GM19397 (cell line): ENCODE measurements around the gene GABBR2.

ENCODE experiments used
- ATAC-seq: cut with Tn5 transposase; IDR thresholded peaks from one replicate; pipeline ENCODE4 v1.9.1; 2021; ENCODE audit warnings: mild to moderate bottlenecking, moderate library complexity; ENCODE audit not compliant: unreplicated experiment

GABBR2 gene

GRCh38 chr9:98551511-98552286, 157.0 kb downstream of the GABBR2 start:
- no peak for ATAC-seq

- no peak for ATAC-seq
Observed at GRCh38 chr9:98550206-98550820, 158.4 kb downstream of the GABBR2 start.

DNA sequence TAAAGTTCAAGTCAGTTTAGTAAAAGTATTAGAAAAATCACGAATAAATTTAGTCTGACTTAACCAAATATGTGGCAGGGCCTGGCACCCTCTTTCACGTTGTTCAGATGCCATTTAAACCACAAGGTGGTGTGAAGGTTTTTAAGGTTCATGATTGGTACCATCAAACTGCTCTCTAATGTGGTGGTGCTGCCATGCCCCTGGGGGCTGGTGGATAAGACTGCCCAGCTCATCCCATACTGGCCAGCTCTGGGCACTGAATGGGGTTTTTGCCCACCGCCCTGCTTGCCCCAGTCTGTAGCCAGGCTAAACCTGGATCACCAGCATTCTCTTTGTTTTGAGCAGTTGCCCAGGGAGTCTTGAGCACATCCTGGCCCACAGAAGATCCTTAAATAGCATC, 159.3 kb downstream of the GABBR2 start:
- no peak for ATAC-seq

DNA sequence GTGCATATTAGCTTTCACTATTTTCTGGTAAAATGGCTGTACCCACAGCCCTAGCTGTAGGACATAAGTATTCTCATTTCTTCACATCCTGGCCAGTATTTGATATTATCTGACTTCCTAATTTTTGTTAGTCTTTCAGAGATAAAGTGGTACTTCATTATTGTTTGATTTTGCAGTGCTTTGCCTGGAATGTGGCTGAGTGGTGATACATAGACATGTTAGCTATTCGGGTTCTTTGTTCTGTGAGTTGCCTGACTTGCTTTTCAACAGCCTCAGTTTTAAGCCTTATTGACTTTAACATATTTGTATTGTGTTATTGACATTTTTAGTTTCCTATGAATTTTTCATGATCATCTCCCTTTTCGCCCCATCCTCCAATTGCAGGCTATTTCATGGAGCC, 161.1 kb downstream of the GABBR2 start:
- ATAC-seq = no peak

GRCh38 chr9:98545021-98545420, 163.7 kb downstream of the GABBR2 start:
- ATAC-seq = no peak

GRCh38 chr9:98541684-98542230, 167.0 kb downstream of the GABBR2 start:
- ATAC-seq = no peak

- ATAC-seq = no peak
Observed at GRCh38 chr9:98540476-98540875, 168.3 kb downstream of the GABBR2 start.

DNA sequence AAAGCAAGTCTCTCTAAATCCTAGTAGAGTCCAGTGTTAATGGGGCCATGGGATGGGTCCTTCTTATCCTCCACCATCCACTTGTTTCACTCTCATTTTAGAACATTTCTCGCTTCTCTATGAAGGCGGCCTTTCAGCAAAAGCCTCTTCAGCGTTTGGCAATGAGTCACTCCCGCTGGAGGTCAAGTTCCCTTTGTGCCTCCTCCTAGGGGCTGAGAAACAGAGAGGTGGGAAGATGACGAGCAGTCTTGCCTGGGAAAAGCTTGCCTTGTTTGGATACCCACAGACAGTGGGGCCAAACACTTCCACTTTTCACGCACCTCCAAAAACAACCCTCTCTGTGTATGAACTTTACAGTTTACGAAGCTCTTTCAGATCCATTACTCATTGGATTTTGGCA, 168.8 kb downstream of the GABBR2 start:
- ATAC-seq = no peak

DNA sequence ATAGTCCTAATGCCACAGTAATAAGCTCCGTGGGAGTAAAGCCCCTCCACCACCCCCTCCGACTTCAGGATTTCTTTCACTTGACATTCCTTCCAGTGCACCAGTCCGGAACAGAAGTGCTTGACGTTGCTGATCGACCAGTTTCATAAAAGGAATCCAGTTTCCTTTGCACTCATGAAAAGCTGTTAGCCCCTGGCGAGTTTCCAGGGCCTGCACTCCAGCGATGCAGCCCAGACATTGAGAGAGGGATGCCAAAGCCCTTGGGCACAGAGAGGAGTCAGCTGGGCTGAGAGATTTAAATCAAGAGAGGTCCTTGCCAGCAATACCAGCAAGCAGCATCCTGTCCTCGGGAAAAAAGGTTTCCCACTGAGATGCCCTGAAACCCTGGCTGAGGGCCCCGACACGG, 170.1 kb downstream of the GABBR2 start:
- no peak for ATAC-seq

DNA sequence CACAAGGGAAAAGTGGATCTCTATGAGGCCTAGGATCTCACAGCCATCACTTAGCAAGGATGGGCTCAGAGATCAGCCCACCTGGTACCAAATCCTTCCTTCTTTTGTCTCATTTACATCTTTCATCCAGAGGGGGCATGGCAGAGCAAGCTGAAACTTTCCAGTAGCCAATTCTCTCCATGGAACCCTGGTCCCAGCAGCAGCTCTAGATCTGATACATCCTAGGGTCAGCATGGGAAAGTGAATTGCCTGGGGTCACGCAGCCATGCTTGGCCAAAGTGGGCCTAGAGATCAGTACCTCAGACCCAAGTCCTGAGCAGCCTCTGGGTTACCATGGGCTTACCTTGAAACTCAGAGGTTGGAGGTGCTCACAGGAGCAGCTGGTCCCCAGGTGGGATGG, 170.5 kb downstream of the GABBR2 start:
- ATAC-seq = no peak

GRCh38 chr9:98536542-98537173, 172.1 kb downstream of the GABBR2 start:
- ATAC-seq = no peak

DNA sequence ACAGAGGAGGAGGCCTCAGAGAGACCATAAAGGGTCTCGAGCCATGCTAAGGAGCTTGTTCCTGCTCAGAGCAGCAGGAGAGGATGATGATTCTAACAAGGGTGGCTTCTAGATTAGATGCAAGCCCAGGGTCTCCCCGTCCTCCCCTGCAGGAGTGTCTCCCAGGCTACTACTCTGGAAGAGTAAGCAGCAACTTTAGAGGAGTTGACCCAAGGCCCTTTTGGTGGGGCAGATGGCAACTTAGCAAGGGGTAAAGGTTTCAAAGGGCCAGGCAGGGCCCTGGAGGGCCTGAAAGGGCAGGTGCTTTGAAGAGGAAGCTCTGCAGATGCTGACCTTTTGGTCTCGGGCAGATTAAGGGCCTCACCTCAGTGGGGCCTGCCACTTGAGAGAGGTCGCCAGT, 174.9 kb downstream of the GABBR2 start:
- no peak for ATAC-seq

DNA sequence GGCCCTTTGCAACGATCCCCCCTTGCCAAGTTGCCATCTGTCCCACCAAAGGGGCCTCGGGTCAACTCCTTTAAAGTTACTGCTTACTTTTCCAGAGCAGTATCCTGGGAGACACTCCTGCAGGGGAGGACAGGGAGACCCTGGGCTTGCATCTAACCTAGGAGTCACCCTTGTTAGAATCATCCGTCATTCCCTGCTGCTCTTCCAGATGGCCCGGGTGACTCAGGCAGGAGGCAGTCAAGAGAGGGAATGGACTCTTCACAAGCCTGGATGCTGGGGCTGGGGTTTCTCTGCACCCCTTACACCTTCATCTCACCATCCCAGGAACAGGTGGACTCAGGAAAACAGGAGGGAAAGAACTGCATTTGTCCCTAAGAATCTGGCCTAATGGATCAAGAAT, 175.6 kb downstream of the GABBR2 start:
- no peak for ATAC-seq

- ATAC-seq = no peak
Observed at GRCh38 chr9:98532574-98532973, 176.2 kb downstream of the GABBR2 start.

DNA sequence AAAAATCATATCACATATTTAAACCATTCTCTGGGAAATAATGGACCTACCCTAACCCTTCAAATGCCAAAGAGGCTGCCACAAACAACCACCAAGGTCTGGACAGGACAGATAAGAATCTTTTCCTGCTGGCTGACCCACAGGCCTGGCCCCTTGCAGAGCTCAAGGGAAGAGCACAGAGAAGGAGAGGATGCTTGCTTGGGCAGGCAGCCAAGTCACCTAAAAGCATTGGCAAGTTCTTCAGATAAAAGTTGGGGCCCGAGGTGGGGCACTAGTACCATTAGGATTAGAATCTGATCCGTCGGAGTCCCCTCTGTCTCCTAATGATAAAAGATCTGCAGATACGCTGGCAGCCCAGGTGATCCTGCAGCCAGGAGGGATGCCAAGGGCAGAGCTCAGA, 176.6 kb downstream of the GABBR2 start:
- no peak for ATAC-seq

DNA sequence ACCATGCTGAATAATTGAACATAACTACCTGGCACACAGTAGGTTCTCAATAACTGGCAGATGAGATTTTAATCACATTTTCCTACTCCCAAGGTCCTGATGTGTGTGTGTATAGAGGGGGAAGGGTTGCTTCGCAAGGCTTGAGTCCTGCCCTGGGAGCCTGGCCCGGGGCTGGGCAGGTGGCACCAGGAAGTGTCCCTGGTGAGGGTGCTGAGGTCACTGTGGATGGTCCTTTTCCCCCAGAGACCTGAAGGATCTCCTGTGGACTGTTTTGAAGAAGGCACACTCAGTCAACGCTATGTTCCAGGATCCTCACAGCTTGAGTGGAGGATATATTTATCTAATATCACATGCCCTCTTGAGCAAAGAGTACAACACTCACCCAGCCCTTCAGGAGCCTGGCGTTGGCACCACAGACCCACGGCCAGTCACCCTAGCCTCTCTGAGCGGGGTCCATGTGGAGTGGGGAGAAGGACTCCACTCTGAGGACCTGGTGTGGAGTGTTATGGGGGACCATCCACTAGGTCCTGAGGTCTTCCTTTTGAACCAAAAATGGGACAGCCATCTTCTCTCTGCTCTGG, 177.8 kb downstream of the GABBR2 start:
- no peak for ATAC-seq

- no peak for ATAC-seq
Observed at GRCh38 chr9:98530275-98530674, 178.5 kb downstream of the GABBR2 start.

DNA sequence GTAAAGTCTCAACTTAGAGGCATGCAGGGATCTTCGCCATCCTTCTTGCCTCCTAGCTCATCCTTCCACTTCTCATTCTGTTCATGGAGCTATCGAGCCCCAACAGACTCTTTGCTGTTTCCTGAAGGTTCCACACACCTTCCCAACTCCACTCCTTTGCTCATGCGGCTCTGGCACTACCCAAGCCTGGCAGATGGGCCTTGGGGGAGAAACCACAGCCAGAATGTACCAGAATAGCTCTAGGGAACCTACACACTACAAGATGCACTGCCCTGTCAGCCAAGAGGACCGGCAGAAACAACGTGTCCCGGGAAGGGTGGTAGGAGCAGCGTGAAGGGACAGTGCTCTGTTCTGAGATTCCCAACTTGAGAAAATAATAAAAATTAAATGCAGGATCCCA, 178.9 kb downstream of the GABBR2 start:
- no peak for ATAC-seq

DNA sequence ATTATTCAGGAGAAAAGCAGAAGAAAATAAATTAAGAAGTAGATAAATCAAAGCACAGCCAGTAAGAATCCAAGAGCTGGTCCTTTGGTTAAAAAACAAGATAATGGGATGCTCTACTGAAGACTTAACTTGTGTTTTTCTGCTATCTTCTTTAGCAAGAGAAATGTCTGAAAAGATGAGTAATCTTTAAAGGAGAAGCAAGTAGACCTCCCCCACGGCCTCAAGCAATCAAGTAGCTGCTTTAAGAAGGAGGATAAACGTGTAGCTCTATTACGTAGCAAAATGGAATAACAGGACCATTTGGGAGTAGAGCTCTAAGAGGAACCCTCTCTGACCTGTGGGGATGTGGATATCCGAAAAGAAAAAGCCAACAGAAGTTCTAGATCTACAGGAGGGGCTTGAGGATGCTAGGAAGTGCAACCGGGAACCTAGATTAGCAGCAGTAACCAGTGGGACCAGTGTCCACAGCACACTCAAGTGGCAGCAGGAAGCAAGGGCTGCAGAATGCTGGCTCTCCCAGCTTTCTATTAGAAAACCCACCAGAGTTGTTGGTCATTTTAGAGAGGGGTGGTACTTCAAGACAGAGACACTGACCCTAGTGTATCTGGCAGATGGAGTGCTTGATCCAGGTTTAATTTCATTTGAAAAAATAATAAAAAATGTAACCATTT, 185.4 kb downstream of the GABBR2 start:
- ATAC-seq = no peak

DNA sequence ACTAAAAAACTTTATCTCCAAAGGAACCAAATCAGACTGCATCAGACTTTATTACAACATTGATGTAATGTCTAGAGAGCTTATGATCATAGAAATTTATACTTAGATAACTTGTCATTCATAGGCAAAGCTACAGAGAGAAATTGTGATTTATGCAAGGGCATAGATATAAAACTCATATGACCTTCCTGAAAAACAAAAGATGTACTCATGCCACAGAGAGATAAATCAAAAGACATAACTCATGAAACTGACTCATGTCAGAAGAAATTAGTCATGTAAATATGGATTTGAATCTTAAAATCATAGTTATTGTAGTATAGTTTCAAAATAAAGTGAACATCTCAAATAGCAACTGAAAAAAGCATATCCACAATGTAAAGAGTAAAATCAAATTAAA, 186.2 kb downstream of the GABBR2 start:
- no peak for ATAC-seq

GRCh38 chr9:98521141-98521540, 187.6 kb downstream of the GABBR2 start:
- ATAC-seq = no peak
